GM20431 (cell line): ENCODE measurements around the gene ATXN7L1.

ENCODE experiments used
- in situ Hi-C: fragments of 300-500 bp; cut with MseI, MboI; formaldehyde crosslinking; loops from one replicate; pipeline ENCODE4 v1.15.0; 2020; ENCODE audit warnings: low sequenced_read_pairs; ENCODE audit not compliant: unreplicated experiment

Gene ATXN7L1

GRCh38 chr7:105664816-105665525, 211.4 kb downstream of the ATXN7L1 start:
- in situ Hi-C loops, result loop anchor here (25.0 kb wide), 2 partner anchors 372 to 497 kb away; no protein-coding TSS in a partner anchor

- in situ Hi-C loops, result loop anchor here (25.0 kb wide), 2 partner anchors 374 to 499 kb away; no protein-coding TSS in a partner anchor
Observed at GRCh38 chr7:105662998-105663397, 213.4 kb downstream of the ATXN7L1 start.

GRCh38 chr7:105661625-105662024, 214.8 kb downstream of the ATXN7L1 start:
- in situ Hi-C loops, result loop anchor here (25.0 kb wide), 2 partner anchors 376 to 501 kb away; no protein-coding TSS in a partner anchor

GRCh38 chr7:105656922-105657521, 219.4 kb downstream of the ATXN7L1 start:
- in situ Hi-C loops, result loop anchor here (25.0 kb wide), 2 partner anchors 380 to 505 kb away; no protein-coding TSS in a partner anchor

GRCh38 chr7:105655500-105656380, 220.7 kb downstream of the ATXN7L1 start:
- in situ Hi-C loops, result loop anchor here (25.0 kb wide), 2 partner anchors 382 to 507 kb away; no protein-coding TSS in a partner anchor

GRCh38 chr7:105655067-105655466, 221.3 kb downstream of the ATXN7L1 start:
- in situ Hi-C loops, result loop anchor here (25.0 kb wide), 2 partner anchors 382 to 507 kb away; no protein-coding TSS in a partner anchor

GRCh38 chr7:105654095-105654686, 222.2 kb downstream of the ATXN7L1 start:
- in situ Hi-C loops, result loop anchor here (25.0 kb wide), 2 partner anchors 383 to 508 kb away; no protein-coding TSS in a partner anchor

GRCh38 chr7:105653441-105654005, 222.9 kb downstream of the ATXN7L1 start:
- in situ Hi-C loops, result loop anchor here (25.0 kb wide), 2 partner anchors 384 to 509 kb away; no protein-coding TSS in a partner anchor

GRCh38 chr7:105652359-105652993, 223.9 kb downstream of the ATXN7L1 start:
- in situ Hi-C loops, result loop anchor here (25.0 kb wide), 2 partner anchors 385 to 510 kb away; no protein-coding TSS in a partner anchor

GRCh38 chr7:105651798-105652197, 224.6 kb downstream of the ATXN7L1 start:
- in situ Hi-C loops, result loop anchor here (25.0 kb wide), 2 partner anchors 386 to 511 kb away; no protein-coding TSS in a partner anchor

GRCh38 chr7:105650382-105650970, 225.9 kb downstream of the ATXN7L1 start:
- in situ Hi-C loops, result loop anchor here (25.0 kb wide), 2 partner anchors 387 to 512 kb away; no protein-coding TSS in a partner anchor

- in situ Hi-C loops, result loop anchor here (25.0 kb wide), 2 partner anchors 387 to 512 kb away; no protein-coding TSS in a partner anchor
Observed at GRCh38 chr7:105649727-105650381, 226.5 kb downstream of the ATXN7L1 start.

GRCh38 chr7:105648561-105649401, 227.6 kb downstream of the ATXN7L1 start:
- in situ Hi-C loops, result no loop called here

- in situ Hi-C loops, result no loop called here
Observed at GRCh38 chr7:105647591-105647990, 228.8 kb downstream of the ATXN7L1 start.

- in situ Hi-C loops, result no loop called here
Observed at GRCh38 chr7:105644937-105645336, 231.5 kb downstream of the ATXN7L1 start.

- in situ Hi-C loops, result no loop called here
Observed at GRCh38 chr7:105643851-105644250, 232.5 kb downstream of the ATXN7L1 start.

GRCh38 chr7:105643384-105643783, 233.0 kb downstream of the ATXN7L1 start:
- in situ Hi-C loops, result no loop called here
